ACHN (cell line): ENCODE results near the gene SKAP1.

Source experiments
- DNase-seq: peaks from one replicate; pipeline ENCODE4 v3.0.0-alpha.2; 2015
- in situ Hi-C: cut with HindIII; loops from 2 replicates; pipeline ENCODE4 v1.10.0; 2017; ENCODE audit warnings: low sequenced_read_pairs, low pct_ligation_motif_present, low pct_unique_long_range_greater_than_20kb

Gene SKAP1

GRCh38 chr17:48241770-48242497 is 188.1 kb downstream of the SKAP1 start:
- DNase-seq, result peak; percentile 33
- in situ Hi-C loops, result no loop called here

DNA sequence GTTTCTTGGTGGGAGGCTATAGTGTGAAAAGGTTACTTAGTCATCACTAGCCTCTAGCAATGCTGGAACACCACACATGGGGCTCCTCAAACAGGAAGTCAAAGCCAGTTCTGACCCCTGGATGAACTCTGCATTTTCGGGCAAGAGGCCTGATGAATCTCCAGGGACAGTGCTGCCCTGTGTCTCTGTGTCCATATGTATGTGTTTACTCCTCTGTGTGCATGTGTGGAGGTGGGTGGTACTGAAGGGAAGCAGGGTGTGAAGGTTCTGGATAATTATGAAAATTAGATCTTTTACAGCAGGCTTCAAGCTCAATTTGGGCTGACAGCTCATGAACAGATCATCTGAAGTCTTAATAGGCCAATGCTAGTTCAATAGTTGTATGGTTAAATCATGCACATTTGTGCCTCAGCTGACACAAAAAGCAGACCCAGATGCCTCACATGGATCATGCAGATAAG is 188.9 kb downstream of the SKAP1 start:
- DNase-seq, result peak; percentile 87
- in situ Hi-C loops, result no loop called here

GRCh38 chr17:48240562-48241130 is 189.4 kb downstream of the SKAP1 start:
- DNase-seq, result peak; percentile 76
- in situ Hi-C loops, result no loop called here

DNA sequence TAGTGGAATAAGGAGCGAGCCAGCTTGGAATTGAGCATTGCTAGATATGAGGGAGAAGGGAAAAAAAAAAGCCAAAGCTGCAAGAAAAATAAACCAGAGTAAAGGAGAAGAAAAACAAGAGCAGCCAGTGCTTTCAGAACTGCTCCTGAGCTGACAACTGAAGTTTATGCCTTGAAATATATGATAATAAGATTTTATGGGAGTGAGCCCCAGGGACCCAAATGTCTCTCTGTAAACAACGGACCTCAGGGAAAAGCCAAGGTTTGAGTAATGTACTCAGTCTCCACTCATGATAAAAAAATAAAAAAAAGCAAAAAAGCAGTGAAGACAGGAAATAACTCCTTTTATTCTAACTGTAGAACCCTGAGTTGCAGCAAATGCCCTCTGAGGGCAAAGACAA is 189.9 kb downstream of the SKAP1 start:
- in situ Hi-C loops, result no loop called here

GRCh38 chr17:48239603-48239995 is 190.4 kb downstream of the SKAP1 start:
- in situ Hi-C loops, result no loop called here

More for the DNA sequence above, 189.9 kb downstream of the SKAP1 start:
- no peak for DNase-seq

GRCh38 chr17:48238933-48239602 is 190.9 kb downstream of the SKAP1 start:
- in situ Hi-C loops, result no loop called here
- DNase-seq, result no peak

More at GRCh38 chr17:48239603-48239995, 190.4 kb downstream of the SKAP1 start:
- no peak for DNase-seq

- in situ Hi-C loops, result no loop called here
- DNase-seq, result no peak
Observed at GRCh38 chr17:48237456-48237855, 192.6 kb downstream of the SKAP1 start.

DNA sequence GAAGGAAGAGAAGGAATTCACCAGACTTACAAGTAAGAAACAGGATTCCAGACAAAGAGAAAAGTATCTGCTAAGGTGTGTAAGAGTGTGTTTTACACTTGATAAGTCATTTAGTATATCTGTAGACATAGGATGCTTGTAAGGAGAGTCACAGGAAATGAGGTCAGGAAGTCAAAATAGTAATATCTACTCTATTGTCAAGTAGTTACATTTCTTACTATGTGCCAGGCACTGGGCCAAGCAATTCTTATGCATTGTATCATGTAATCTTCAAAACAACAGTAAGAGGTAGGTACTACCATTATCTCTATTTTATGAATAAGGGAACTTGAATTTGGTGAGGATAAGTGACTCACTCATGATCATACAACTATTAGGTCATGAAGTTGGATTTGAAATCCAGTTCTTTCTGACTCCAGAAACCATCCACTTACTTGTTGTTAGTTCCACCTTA is 193.3 kb downstream of the SKAP1 start:
- in situ Hi-C loops, result no loop called here
- peak; percentile 67 for DNase-seq

GRCh38 chr17:48234922-48235321 is 195.1 kb downstream of the SKAP1 start:
- DNase-seq, result no peak
- in situ Hi-C loops, result no loop called here

GRCh38 chr17:48231995-48232959 is 197.7 kb downstream of the SKAP1 start:
- DNase-seq, result no peak

DNA sequence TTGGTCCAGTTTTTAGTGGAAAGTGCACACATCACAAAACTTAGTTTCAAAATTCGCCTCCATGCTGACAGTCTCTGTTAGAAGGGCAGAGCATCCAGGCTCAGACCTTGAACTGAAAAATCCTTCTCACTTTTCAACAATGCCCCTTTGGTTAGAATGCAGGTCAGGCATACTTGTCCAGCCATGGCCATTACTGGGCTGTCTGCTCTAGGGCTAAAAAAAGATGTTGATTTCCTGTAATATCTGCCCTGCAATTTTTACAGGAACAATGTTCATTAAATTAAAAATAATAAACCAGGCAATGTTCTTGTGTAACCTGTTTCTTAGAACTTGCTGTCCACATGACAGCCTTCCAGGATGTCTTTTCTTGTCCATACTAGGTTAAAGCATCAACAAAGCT is 200.1 kb downstream of the SKAP1 start:
- in situ Hi-C loops, result no loop called here

More at GRCh38 chr17:48231995-48232959, 197.7 kb downstream of the SKAP1 start:
- in situ Hi-C loops, result no loop called here

GRCh38 chr17:48228720-48229119 is 201.3 kb downstream of the SKAP1 start:
- in situ Hi-C loops, result no loop called here
- no peak for DNase-seq

More for the DNA sequence above, 200.1 kb downstream of the SKAP1 start:
- no peak for DNase-seq

GRCh38 chr17:48225725-48226567 is 204.1 kb downstream of the SKAP1 start:
- no peak for DNase-seq
- in situ Hi-C loops, result no loop called here

GRCh38 chr17:48223945-48224344 is 206.1 kb downstream of the SKAP1 start:
- no peak for DNase-seq
- in situ Hi-C loops, result no loop called here

GRCh38 chr17:48219617-48220016 is 210.4 kb downstream of the SKAP1 start:
- DNase-seq, result no peak
- in situ Hi-C loops, result no loop called here

GRCh38 chr17:48215583-48216139 is 214.4 kb downstream of the SKAP1 start:
- peak; percentile 75 for DNase-seq

DNA sequence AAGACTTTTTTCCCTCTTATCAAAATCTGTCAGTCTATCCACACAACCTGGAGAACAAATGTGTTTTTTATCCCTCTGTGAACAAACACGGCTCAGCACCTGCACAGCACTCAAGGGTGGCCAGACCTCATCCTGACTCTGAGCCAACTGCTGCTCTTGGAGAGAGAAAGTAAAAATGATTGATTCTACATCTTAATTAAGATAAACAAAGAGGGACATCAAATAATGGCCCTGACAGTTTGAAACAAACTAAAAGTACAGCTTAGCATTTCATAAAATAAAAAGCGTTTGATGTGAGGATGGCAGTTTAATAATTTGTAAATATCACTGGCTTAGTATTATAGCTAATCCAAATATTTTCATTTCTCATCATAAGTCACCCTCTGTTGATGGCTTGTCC is 216.2 kb downstream of the SKAP1 start:
- in situ Hi-C loops, result no loop called here
- DNase-seq, result no peak

More at GRCh38 chr17:48215583-48216139, 214.4 kb downstream of the SKAP1 start:
- in situ Hi-C loops, result no loop called here
